Natural killer cell treated with Interleukin-12 subunit alpha and Interleukin-12 subunit beta and Interleukin-15 and Interleukin-18, amount 100 ng/mL, for 72 hours (primary cell): Measurements from ENCODE around the gene DNAJC17. TPM values are rescaled to one million over a fixed set of nuclear protein-coding genes. Genes with fewer than 3 reads are reported as not detected.

ENCODE experiments used
- ATAC-seq, 2 donors: fragments of 150-1000 bp; cut with Tn5 transposase in 1 of 2; sonication (Bioruptor Pico), chemical (Tn5 transposase) in 1 of 2; 2 replicates each; pipeline ENCODE4 v1.10.0; 2021
- DNase-seq: peaks from one replicate; pipeline ENCODE4 v3.0.0; 2022; ENCODE audit warnings: low spot score
- H3K27ac Mint-ChIP-seq, 2 donors: 1 replicate in 1 of 2; 2 replicates in 1 of 2; pipeline ENCODE4 v1.8.0; 2022; ENCODE audit warnings: mixed read lengths in 2 of 2, mild to moderate bottlenecking in 1 of 2, moderate library complexity in 1 of 2
- H3K27me3 Mint-ChIP-seq, 2 donors: 1 replicate in 1 of 2; 2 replicates in 1 of 2; pipeline ENCODE4 v1.8.0; 2022; ENCODE audit warnings: mixed read lengths in 2 of 2
- H3K36me3 Mint-ChIP-seq: one replicate; pipeline ENCODE4 v1.8.0; 2022; ENCODE audit warnings: mixed read lengths
- H3K4me1 Mint-ChIP-seq, 2 donors: 1 replicate in 1 of 2; 2 replicates in 1 of 2; pipeline ENCODE4 v1.8.0; 2022; ENCODE audit warnings: low read depth in 2 of 2, mixed read lengths in 2 of 2, mild to moderate bottlenecking in 1 of 2
- H3K4me3 Mint-ChIP-seq: one replicate; pipeline ENCODE4 v1.8.0; 2022; ENCODE audit warnings: mixed read lengths
- H3K9me3 Mint-ChIP-seq: 2 replicates; pipeline ENCODE4 v1.8.0; 2022; ENCODE audit warnings: mixed read lengths
- total RNA-seq, 2 donors: library from RNA; stranded (reverse); gene quantifications; one replicate each; pipeline ENCODE4 v1.2.3, GENCODE V29; 2022

DNAJC17 gene
- total RNA-seq, 2 donors from 2014 or later = 40.4 to 62.6 TPM

GRCh38 chr15:40823572-40824343 lies 16.5 kb upstream of the DNAJC17 start:
- peak; percentile 71 to 84 for ATAC-seq
- no peaks in the 10 kb centered on the region for H3K36me3 Mint-ChIP-seq
- no peaks in the 10 kb centered on the region for H3K4me1 Mint-ChIP-seq

GRCh38 chr15:40821195-40821594 lies 13.9 kb upstream of the DNAJC17 start:
- H3K4me1 Mint-ChIP-seq = no peaks in the 10 kb centered on the region
- ATAC-seq (no peak), DNase-seq (no peak)
- no peak overlapping the region for H3K4me3 Mint-ChIP-seq
- no peaks in the 10 kb centered on the region for H3K27me3 Mint-ChIP-seq
- no peaks in the 10 kb centered on the region for H3K9me3 Mint-ChIP-seq
- H3K36me3 Mint-ChIP-seq = no peaks in the 10 kb centered on the region
- H3K27ac Mint-ChIP-seq = no peak overlapping the region

More at GRCh38 chr15:40823572-40824343, 16.5 kb upstream of the DNAJC17 start:
- peaks cover 0 to 5% of the 10 kb centered on the region in 2 donors for H3K27me3 Mint-ChIP-seq
- H3K9me3 Mint-ChIP-seq = no peaks in the 10 kb centered on the region
- H3K27ac Mint-ChIP-seq = no peak overlapping the region
- DNase-seq = no peak
- H3K4me3 Mint-ChIP-seq = no peak overlapping the region

- ATAC-seq = no peak
Measured at GRCh38 chr15:40819048-40819447, 11.8 kb upstream of the DNAJC17 start.

GRCh38 chr15:40815042-40815698 lies 7.9 kb upstream of the DNAJC17 start:
- Mint-ChIP-seq H3K4me3 (no peak overlapping the region), H3K27ac (no peak overlapping the region), H3K27me3 (no peaks in the 10 kb centered on the region), H3K9me3 (no peaks in the 10 kb centered on the region), H3K4me1 (no peaks in the 10 kb centered on the region), H3K36me3 (no peaks in the 10 kb centered on the region)
- no peak for DNase-seq
- ATAC-seq = no peak

More at GRCh38 chr15:40819048-40819447, 11.8 kb upstream of the DNAJC17 start:
- Mint-ChIP-seq H3K27me3 (no peaks in the 10 kb centered on the region), H3K4me1 (no peaks in the 10 kb centered on the region), H3K9me3 (no peaks in the 10 kb centered on the region), H3K36me3 (no peaks in the 10 kb centered on the region), H3K27ac (no peak overlapping the region), H3K4me3 (no peak overlapping the region)
- DNase-seq = no peak

- no peak overlapping the region for H3K27ac Mint-ChIP-seq
- ATAC-seq (peak in 1 of 2 donors; percentile 17), DNase-seq (no peak)
- no peaks in the 10 kb centered on the region for H3K27me3 Mint-ChIP-seq
- peaks cover 8 to 12% of the 10 kb centered on the region in 2 donors for H3K4me1 Mint-ChIP-seq
- no peaks in the 10 kb centered on the region for H3K36me3 Mint-ChIP-seq
- no peak overlapping the region for H3K4me3 Mint-ChIP-seq
- H3K9me3 Mint-ChIP-seq = no peaks in the 10 kb centered on the region
Measured at GRCh38 chr15:40812721-40813425, 5.6 kb upstream of the DNAJC17 start.

GRCh38 chr15:40808861-40809450 lies 1.7 kb upstream of the DNAJC17 start:
- no peak overlapping the region for H3K27ac Mint-ChIP-seq
- ATAC-seq (no peak), DNase-seq (no peak)
- no peaks in the 10 kb centered on the region for H3K36me3 Mint-ChIP-seq
- peaks cover 14 to 25% of the 10 kb centered on the region in 2 donors for H3K4me1 Mint-ChIP-seq
- H3K9me3 Mint-ChIP-seq = no peaks in the 10 kb centered on the region
- no peaks in the 10 kb centered on the region for H3K27me3 Mint-ChIP-seq
- peak overlapping the region; percentile 100 for H3K4me3 Mint-ChIP-seq

GRCh38 chr15:40807888-40808461 lies 702 bp upstream of the DNAJC17 start:
- DNase-seq (no peak), ATAC-seq (no peak)
- Mint-ChIP-seq H3K4me3 (peak overlapping the region; percentile 100), H3K9me3 (no peaks in the 10 kb centered on the region), H3K36me3 (no peaks in the 10 kb centered on the region), H3K27ac (peak overlapping the region; percentile 98 to 99), H3K4me1 (peaks cover 18 to 25% of the 10 kb centered on the region in 2 donors), H3K27me3 (no peaks in the 10 kb centered on the region)

GRCh38 chr15:40806672-40807027 lies 623 bp downstream of the DNAJC17 start:
- H3K4me1 Mint-ChIP-seq = peaks cover 21 to 29% of the 10 kb centered on the region in 2 donors
- no peaks in the 10 kb centered on the region for H3K27me3 Mint-ChIP-seq
- no peak for DNase-seq
- peak overlapping the region; percentile 100 for H3K4me3 Mint-ChIP-seq
- no peaks in the 10 kb centered on the region for H3K9me3 Mint-ChIP-seq
- H3K36me3 Mint-ChIP-seq = peaks cover 3% of the 10 kb centered on the region
- H3K27ac Mint-ChIP-seq = peak overlapping the region; percentile 98 to 99
- no peak for ATAC-seq

GRCh38 chr15:40803688-40804087 lies 3.6 kb downstream of the DNAJC17 start:
- H3K36me3 Mint-ChIP-seq = peaks cover 10% of the 10 kb centered on the region
- H3K9me3 Mint-ChIP-seq = no peaks in the 10 kb centered on the region
- DNase-seq (no peak), ATAC-seq (no peak)
- no peak overlapping the region for H3K27ac Mint-ChIP-seq
- H3K4me3 Mint-ChIP-seq = no peak overlapping the region
- no peaks in the 10 kb centered on the region for H3K27me3 Mint-ChIP-seq
- peaks cover 23 to 26% of the 10 kb centered on the region in 2 donors for H3K4me1 Mint-ChIP-seq

- H3K4me3 Mint-ChIP-seq = no peak overlapping the region
- no peaks in the 10 kb centered on the region for H3K27me3 Mint-ChIP-seq
- ATAC-seq = no peak
- DNase-seq = no peak
- H3K9me3 Mint-ChIP-seq = no peaks in the 10 kb centered on the region
- H3K36me3 Mint-ChIP-seq = peaks cover 10% of the 10 kb centered on the region
- peaks cover 25 to 26% of the 10 kb centered on the region in 2 donors for H3K4me1 Mint-ChIP-seq
- no peak overlapping the region for H3K27ac Mint-ChIP-seq
Measured at GRCh38 chr15:40803076-40803475, 4.2 kb downstream of the DNAJC17 start.

GRCh38 chr15:40799523-40799922 lies 7.8 kb downstream of the DNAJC17 start:
- H3K36me3 Mint-ChIP-seq = peaks cover 10% of the 10 kb centered on the region

GRCh38 chr15:40796512-40796911 lies 10.8 kb downstream of the DNAJC17 start:
- Mint-ChIP-seq H3K27ac (no peak overlapping the region), H3K36me3 (peaks cover 10% of the 10 kb centered on the region), H3K27me3 (no peaks in the 10 kb centered on the region), H3K4me1 (peaks cover 20 to 24% of the 10 kb centered on the region in 2 donors), H3K4me3 (no peak overlapping the region), H3K9me3 (no peaks in the 10 kb centered on the region)
- ATAC-seq = no peak
- DNase-seq = no peak

More at GRCh38 chr15:40799523-40799922, 7.8 kb downstream of the DNAJC17 start:
- Mint-ChIP-seq H3K27ac (no peak overlapping the region), H3K4me1 (peaks cover 14 to 25% of the 10 kb centered on the region in 2 donors), H3K9me3 (no peaks in the 10 kb centered on the region), H3K4me3 (no peak overlapping the region), H3K27me3 (no peaks in the 10 kb centered on the region)
- DNase-seq (no peak), ATAC-seq (no peak)

- Mint-ChIP-seq H3K4me1 (peaks cover 20 to 22% of the 10 kb centered on the region in 2 donors), H3K27me3 (no peaks in the 10 kb centered on the region), H3K9me3 (no peaks in the 10 kb centered on the region), H3K27ac (no peak overlapping the region), H3K36me3 (peaks cover 7% of the 10 kb centered on the region), H3K4me3 (no peak overlapping the region)
- no peak for DNase-seq
- ATAC-seq = no peak
Measured at GRCh38 chr15:40796041-40796440, 11.2 kb downstream of the DNAJC17 start.
